Measurements from ENCODE around the gene SLC50A1.

DNA sequence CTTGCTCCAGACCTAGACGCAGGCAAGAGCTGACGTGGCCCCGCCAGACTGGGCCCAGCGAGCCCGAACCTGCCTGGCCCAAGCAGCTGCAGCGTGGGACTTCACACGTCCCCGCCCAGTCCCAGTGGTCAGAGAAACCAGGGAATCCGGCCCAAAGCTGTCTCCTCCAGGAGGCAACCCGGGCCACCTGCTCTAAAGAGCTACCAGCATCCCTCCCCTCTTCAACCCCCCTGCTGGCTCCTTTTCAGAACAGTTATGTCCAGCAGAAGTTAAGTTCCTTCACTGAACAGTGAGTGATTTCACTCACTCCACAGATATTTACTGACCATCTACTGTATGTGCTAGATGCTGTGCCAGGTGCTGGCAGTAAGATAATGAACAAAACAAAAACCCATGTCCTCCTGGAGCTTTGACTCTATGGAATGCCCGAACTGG, 10.1 kb upstream of the SLC50A1 start:
- TF ChIP-seq YY1 (IDR thresholded peaks at IDR 0.05; ENCODE audit: insufficient read depth, insufficient read length) (no peak), ZNF274 (IDR thresholded peaks at IDR 0.05; ENCODE audit: low read depth, low read length) (no peak), SUZ12 (IDR thresholded peaks at IDR 0.05; ENCODE audit: extremely low read depth, insufficient read depth, insufficient read length) (no peak)
